GM21515 (cell line): ENCODE measurements around the gene APCDD1.
"Not testable (repeated sequence)": the region's sequence is repeated elsewhere in the genome, so short reads cannot be mapped to it uniquely, and the experiment has no call there.

Source experiments
- ATAC-seq: cut with Tn5 transposase; IDR thresholded peaks from one replicate; pipeline ENCODE4 v1.9.1; 2021; ENCODE audit not compliant: unreplicated experiment

Gene APCDD1

DNA sequence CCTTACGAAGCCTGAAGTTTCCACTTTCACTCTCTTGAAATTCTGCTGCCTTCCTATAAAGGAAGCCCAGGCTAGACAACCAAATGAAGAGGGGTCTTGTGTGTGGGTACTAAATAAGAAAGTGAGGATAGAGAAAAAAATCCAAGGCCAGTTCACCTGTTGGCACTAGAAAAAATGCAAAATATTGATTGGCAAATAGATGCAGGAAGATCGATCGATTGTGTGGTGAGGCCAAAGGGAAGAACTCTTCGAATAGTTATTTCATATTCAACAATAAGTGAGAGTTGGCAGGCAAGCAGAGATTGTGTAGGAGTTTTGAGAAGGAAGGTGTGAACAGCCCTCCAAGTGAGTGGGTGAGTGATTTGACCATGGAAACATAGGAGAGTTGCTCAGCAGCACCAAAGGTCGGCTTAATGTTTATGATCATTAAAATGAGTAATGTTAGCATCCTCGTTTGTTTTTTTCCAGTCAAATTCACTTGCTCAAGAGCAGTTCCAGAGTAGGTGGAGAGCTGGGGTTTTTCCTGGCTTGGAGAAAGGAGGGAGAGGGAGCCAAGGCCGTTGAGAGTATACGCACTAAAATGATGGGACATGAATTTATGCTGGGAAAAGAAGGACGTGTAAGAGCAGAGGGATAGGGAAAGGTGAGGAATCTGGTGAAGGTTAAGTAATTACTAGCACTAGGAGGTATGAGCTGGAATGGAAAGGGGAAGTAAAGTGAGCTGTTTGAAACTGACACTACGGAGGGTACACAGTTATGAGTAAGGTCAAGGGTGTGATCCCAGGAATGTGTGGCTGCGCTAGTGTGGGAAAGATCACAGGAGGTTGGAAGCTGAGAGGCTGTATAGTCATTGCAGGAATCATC is 70.3 kb downstream of the APCDD1 start:
- ATAC-seq = no peak

- ATAC-seq = no peak
Observed at GRCh38 chr18:10525371-10525691, 70.9 kb downstream of the APCDD1 start.

DNA sequence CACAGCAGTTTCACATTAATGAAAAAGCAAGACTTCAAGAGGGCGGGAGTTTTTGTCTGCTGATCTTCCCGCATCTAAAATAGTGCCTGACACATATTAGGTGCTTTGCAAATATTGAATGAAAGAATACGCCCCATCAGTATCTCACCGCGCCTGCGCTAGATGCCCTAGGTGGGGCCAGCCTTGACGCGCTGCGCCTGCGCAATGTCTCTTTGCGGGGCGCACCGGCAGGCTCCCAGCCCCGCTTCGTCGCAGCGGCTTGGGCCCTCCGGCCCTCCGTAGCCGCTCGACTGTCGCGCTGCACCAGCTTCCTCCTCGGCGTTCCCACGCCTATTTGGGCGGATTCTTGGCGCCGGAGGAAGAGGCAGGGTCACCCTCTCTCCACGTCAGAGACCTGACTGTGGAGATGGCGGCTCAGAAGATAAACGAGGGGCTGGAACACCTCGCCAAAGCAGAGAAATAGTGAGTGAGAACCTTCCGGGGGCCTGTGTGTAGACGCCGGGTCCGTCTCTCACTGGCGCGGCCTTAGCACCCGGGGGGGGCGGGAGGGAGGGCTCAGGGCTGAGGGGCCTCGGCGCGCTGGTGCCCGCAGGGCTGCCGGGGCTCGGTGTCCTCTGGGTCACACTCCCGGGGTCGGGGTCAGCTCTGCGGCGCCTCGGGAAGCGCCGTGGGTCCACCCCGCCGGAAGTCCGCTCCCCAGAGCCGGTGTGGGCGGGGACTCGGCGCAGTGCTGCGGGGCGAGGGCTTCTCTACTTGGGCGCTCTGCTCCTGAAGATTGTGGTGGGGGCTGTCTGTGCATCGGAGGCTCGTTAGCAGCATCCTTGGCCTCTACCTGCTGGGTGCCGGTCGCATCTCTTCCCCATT is 71.5 kb downstream of the APCDD1 start, which contains the start of gene NAPG:
TSS of gene NAPG (plus strand) at position 331 of the 864 bp plus-strand sequence. CDS start at position 407, 76 bp downstream.
- peak; percentile 79 for ATAC-seq

DNA sequence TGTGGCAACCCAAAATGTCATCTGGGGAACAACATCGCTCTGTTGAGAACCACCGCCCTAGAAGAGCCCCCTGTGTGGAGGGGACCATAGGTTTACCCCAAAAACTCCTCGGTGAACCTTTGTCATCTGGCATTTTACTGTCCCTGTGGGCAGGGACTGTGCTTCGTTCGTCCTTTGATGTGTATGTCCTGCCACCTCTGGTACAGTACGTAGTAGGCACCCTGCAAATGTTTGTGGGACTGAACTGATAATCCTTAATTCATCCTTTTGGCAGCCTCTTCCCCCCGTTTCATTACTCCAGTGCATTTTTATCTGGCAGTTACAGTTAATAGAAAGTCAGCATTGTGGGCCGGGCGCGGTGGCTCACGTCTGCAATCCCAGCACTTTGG is 72.1 kb downstream of the APCDD1 start:
- peak; percentile 8 for ATAC-seq

- no peak for ATAC-seq
Observed at GRCh38 chr18:10528439-10528838, 74.0 kb downstream of the APCDD1 start.

GRCh38 chr18:10530002-10530401 is 75.6 kb downstream of the APCDD1 start:
- ATAC-seq = no peak

GRCh38 chr18:10530852-10531251 is 76.4 kb downstream of the APCDD1 start:
- ATAC-seq = no peak

DNA sequence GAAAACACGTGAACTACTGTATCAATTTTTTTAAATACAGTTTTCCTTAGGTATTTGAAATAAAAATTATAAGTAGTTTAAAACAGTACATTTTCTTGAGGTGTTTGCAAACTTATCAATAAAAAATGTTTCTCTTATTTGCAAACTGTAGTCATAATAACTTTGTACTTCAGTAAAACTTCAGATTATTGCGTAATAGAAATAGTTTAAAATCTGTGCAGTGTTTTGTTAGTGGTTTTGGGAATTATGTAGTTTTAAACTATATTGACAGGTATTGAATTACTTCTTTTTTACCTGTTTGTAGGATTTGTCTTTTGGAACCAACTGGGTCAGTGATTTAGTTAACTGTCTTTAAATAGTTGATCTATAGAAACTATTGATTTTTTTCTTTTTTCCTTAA is 78.7 kb downstream of the APCDD1 start:
- no peak for ATAC-seq

- no peak for ATAC-seq
Observed at GRCh38 chr18:10536280-10536679, 81.8 kb downstream of the APCDD1 start.

DNA sequence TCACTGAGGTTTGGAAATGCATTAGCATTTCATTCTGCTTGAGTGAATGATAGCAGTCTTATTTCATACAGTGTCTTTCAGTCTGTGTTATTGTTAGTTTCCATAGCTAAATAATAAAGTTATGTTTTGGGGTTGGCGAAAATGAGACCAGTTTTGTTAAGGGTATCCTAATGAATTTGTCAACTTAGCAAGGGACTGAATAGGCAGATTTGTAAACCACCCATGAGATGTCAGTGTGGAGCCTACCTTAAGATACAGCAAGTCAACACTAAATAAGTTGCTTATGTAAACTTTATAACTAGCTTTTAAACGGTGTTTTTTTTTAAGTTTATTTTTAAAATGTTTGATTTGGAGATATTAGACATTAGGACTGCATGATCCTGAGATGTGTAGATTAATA is 83.3 kb downstream of the APCDD1 start:
- ATAC-seq = no peak

DNA sequence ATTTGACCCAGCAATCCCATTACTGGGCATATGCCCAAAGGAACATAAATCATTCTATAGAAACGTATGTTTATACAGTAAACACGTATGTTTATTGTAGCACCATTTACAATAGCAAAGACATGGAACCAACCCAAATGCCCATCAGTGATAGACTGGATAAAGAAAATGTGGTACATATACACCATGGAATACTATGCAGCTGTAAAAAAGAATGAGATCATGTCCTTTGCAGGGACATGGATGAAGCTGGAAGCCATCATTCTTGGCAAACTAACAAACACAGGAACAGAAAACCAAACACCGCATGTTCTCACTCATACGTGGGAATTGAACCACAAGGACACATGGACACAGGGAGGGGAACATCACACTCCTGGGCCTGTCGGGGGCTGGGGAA is 84.7 kb downstream of the APCDD1 start:
- ATAC-seq = not testable (repeated sequence)
